Measurements from ENCODE around the gene OTUD1. TPM values are rescaled to one million over a fixed set of nuclear protein-coding genes. Genes with fewer than 3 reads are reported as not detected.

OTUD1 gene
- total RNA-seq, 1 experiment from 2014 or later = 10.4 TPM

DNA sequence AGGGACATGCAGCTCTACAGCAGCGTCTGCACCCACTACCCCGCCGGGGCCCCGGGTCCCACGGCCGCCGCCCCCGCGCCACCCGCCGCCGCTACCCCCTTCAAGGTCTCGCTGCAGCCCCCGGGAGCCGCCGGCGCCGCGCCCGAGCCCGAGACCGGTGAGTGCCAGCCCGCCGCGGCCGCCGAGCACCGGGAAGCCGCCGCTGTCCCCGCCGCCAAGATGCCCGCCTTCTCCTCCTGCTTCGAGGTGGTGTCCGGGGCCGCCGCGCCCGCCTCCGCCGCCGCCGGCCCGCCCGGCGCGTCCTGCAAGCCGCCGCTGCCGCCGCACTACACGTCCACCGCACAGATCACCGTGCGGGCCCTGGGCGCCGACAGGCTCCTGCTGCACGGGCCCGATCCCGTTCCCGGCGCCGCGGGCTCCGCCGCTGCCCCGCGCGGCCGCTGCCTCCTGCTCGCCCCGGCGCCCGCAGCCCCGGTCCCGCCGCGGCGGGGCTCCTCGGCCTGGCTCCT, 631 bp downstream of the OTUD1 start:
- peak; percentile 27 to 33 for DNase-seq
- Histone ChIP-seq H3K27me3 (no peaks in the 10 kb centered on the region), H3K4me3 (peak overlapping the region; percentile 87), H3K36me3 (peaks cover 14% of the 10 kb centered on the region), H3K4me1 (peaks cover 15% of the 10 kb centered on the region), H3K27ac (peak overlapping the region; percentile 47; the same call in 1 of the 2 replicates), H3K9me3 (replicated peaks) (no peaks in the 10 kb centered on the region)

DNA sequence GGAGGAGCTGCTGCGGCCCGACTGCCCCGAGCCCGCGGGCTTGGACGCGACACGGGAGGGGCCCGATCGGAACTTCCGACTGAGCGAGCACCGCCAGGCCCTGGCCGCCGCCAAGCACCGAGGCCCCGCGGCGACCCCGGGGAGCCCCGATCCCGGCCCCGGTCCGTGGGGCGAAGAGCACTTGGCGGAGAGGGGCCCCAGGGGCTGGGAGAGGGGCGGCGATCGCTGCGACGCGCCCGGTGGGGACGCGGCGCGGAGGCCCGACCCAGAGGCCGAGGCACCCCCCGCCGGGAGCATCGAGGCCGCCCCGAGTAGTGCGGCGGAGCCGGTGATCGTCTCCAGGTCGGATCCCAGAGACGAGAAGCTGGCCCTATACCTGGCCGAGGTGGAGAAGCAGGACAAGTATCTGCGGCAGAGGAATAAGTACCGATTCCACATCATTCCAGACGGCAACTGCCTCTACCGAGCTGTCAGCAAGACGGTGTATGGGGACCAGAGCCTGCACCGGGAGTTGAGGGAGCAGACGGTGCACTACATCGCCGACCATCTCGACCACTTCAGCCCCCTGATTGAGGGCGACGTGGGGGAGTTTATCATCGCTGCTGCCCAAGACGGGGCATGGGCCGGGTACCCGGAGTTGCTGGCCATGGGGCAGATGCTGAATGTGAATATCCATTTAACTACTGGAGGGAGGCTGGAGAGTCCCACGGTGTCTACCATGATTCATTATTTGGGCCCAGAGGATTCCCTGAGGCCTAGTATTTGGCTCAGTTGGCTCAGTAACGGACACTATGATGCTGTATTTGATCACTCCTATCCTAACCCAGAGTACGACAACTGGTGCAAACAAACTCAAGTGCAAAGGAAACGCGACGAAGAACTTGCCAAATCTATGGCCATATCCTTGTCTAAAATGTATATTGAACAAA, 1.4 kb downstream of the OTUD1 start:
- H3K27ac ChIP-seq = peak overlapping the region; percentile 36; the same call in 1 of the 2 replicates
- DNase-seq = peak; percentile 37 to 61
- peak overlapping the region; percentile 87 for H3K4me3 ChIP-seq

DNA sequence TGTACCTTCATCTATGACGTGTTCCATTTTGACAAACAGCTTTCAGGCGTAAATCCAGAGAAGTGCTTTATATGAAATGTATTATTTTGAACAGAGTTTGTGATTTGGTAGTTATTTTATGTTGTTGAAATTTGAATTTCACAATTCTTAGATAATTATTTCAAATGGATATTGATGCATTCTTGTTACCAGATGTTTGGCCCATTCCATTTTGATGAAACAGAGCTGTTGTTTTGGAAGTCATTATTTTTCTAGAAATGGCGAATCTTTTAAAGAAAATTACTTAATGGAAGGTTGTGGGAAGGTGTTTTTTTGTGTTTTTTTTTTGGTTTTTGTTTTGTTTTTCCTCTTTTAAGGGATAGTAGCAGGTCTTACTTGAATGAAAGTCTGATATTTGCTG, 2.4 kb downstream of the OTUD1 start:
- peak overlapping the region; percentile 87 for H3K4me3 ChIP-seq
- H3K36me3 ChIP-seq = peaks cover 14% of the 10 kb centered on the region
- no peak overlapping the region for H3K27ac ChIP-seq
- H3K27me3 ChIP-seq = no peaks in the 10 kb centered on the region
- no peaks in the 10 kb centered on the region for H3K9me3 ChIP-seq (replicated peaks)
- H3K4me1 ChIP-seq = peaks cover 27% of the 10 kb centered on the region
- DNase-seq = no peak

More for the DNA sequence above, 1.4 kb downstream of the OTUD1 start:
- Histone ChIP-seq H3K36me3 (peaks cover 14% of the 10 kb centered on the region), H3K4me1 (peaks cover 20% of the 10 kb centered on the region), H3K9me3 (replicated peaks) (no peaks in the 10 kb centered on the region), H3K27me3 (no peaks in the 10 kb centered on the region)

DNA sequence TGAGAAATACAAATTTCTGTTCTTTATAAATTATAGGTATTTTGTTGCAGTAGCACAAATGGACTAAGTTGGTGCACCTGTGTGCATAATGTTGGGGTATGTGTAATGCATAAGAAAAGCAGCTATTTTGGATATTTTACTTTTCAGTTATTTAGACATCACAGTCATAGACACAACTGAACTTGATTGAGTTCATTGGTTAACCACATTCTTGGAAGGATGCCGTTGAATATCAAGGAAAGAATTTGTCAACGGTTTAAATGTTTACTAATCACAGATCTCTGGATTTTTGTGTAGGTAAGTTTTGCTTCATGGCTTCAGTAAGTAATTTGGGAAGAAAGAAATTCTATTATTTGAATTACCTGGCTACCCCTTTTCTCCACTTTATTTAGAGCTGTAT, 4.1 kb downstream of the OTUD1 start:
- Histone ChIP-seq H3K4me3 (no peak overlapping the region), H3K4me1 (peaks cover 27% of the 10 kb centered on the region), H3K36me3 (peaks cover 14% of the 10 kb centered on the region), H3K9me3 (replicated peaks) (no peaks in the 10 kb centered on the region), H3K27me3 (no peaks in the 10 kb centered on the region), H3K27ac (no peak overlapping the region)
- no peak for DNase-seq

DNA sequence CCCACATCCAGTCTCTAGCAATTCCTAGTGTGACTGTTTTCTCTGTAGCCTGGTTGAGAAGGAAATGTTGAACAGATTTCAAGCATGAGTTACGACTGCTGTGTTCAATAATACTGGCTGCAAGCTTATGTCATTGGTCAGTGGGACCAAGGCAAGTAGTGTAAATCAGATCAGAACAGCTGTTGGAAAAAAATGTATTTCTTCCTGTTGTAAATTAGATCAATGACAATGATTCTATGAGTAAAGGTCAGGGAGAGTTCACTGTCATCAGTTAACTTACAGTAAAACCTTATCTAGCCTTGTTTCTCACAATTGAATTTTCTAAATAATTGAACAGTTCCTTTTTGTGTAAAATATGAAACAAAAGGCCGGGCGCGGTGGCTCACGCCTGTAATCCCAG, 6.7 kb downstream of the OTUD1 start:
- no peaks in the 10 kb centered on the region for H3K27me3 ChIP-seq
- no peak overlapping the region for H3K27ac ChIP-seq
- H3K4me1 ChIP-seq = peaks cover 33% of the 10 kb centered on the region

DNA sequence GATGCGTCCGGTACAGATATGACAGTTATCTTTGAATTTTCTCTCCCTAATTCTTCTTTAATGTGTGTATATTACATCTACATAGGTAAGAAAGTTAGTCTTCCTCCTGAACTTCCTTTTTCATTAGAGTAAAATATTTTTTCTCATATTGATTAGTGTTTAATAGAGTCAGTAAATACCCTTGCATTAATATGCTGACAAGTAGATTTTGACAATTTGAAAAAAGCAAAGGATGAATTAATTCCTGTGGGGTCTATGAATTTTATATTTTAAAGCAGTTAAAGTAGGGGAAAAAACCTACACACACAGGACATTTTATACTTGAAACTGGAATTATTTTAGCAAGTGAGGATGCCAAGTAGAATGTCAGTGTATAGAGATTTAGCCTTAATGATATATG, 9.4 kb downstream of the OTUD1 start:
- Histone ChIP-seq H3K27ac (no peak overlapping the region), H3K27me3 (no peaks in the 10 kb centered on the region), H3K4me3 (no peak overlapping the region), H3K4me1 (peaks cover 17% of the 10 kb centered on the region), H3K9me3 (replicated peaks) (no peaks in the 10 kb centered on the region), H3K36me3 (peaks cover 5% of the 10 kb centered on the region)
- no peak for DNase-seq

More for the DNA sequence above, 6.7 kb downstream of the OTUD1 start:
- no peak overlapping the region for H3K4me3 ChIP-seq
- peak; percentile 8 to 64 for DNase-seq
- H3K36me3 ChIP-seq = peaks cover 14% of the 10 kb centered on the region
- H3K9me3 ChIP-seq (replicated peaks) = no peaks in the 10 kb centered on the region

DNA sequence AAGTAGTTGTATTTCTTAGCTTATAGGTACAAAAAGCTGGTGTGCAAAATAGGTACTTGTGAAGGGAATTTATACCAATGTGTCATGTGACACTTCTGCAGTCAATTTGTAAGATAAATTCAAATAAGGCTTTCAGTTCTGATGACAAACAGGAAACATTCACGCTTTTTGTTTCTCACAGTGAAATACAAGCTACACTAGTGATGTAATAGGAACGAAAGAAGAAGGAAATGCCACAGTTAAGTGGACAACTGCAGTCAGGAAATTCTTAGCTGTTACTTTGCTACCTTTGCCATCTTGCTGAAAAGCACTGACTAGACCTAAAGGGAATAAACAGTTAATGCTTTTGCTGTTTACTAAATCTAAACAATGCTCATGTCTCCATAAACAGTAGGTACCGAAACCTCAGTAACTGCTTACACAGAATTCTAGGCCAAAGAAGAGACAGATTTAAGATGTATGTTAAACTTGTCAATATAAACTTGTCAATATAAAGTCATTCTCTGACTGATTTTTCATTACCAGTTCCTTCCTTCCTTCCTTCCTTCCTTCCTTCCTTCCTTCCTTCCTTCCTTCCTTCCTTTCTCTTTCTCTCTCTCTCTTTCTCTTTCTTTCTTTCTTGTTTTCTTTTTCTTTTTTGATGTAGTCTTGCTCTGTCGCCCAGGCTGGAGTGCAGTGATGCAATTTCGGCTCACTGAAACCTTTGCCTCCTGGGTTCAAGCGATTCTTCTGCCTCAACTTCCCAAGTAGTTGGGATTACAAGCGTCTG, 10.1 kb downstream of the OTUD1 start:
- Histone ChIP-seq H3K4me1 (peaks cover 17% of the 10 kb centered on the region), H3K27ac (no peak overlapping the region), H3K36me3 (peaks cover 3% of the 10 kb centered on the region; the same call in 1 of the 2 replicates), H3K27me3 (no peaks in the 10 kb centered on the region), H3K9me3 (replicated peaks) (no peaks in the 10 kb centered on the region), H3K4me3 (no peak overlapping the region)
- peak in 1 of 2 experiments; percentile 16 for DNase-seq

DNA sequence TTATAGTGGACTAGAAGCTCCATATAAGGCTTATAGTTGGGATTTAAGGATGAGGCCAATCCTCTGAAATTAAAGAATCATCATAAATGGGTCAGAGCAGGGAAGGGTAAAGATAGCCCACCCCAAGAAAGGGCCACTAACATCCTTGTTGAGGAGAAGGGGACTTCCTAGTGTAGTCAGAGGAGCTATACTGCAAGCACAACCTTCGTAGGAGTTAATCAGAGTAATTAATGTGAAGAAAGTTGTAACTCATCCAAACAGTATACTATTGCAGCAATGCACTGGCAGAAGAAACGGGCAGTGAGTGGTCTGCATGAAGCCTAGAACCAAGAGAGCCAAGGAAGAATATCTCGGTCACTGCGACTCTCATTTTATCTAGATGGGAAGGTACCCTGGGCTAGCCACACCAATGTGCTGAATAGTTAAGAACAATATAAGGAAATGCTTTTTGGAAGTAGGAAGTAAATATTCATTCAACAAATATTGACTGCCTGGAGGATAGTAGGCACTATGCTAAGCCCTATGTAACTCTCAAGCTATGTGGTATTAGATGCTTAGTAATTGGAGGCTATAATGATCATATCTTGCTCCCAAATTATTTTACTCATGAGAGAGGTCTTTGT, 13.3 kb downstream of the OTUD1 start:
- no peaks in the 10 kb centered on the region for H3K9me3 ChIP-seq (replicated peaks)
- H3K4me1 ChIP-seq = peaks cover 6% of the 10 kb centered on the region; the same call in 1 of the 2 replicates
- no peaks in the 10 kb centered on the region for H3K36me3 ChIP-seq
- DNase-seq = no peak
- no peak overlapping the region for H3K27ac ChIP-seq
- no peak overlapping the region for H3K4me3 ChIP-seq
- H3K27me3 ChIP-seq = no peaks in the 10 kb centered on the region

DNA sequence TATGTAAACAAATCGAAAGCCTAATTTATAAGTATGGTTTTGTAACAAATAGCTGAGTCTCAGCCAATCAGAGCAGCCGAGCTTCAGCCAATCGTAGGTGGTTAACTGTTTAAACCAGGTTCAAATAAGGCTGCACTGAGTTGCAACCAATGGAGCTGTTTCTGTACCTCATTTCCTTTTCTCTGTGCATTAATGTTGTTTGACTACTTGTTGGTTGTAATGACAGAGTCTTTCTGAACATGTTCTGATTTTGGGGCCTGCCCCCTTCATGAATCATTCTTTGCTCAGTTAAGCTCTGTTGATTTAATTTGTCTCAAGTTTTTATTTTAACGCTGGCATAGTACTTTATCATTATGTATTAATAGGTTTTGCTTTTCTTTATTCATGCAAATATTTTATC, 14.6 kb downstream of the OTUD1 start:
- Histone ChIP-seq H3K4me3 (no peak overlapping the region), H3K36me3 (no peaks in the 10 kb centered on the region), H3K4me1 (peaks cover 6% of the 10 kb centered on the region; the same call in 1 of the 2 replicates), H3K27me3 (no peaks in the 10 kb centered on the region), H3K27ac (no peak overlapping the region), H3K9me3 (replicated peaks) (no peaks in the 10 kb centered on the region)
- no peak for DNase-seq

DNA sequence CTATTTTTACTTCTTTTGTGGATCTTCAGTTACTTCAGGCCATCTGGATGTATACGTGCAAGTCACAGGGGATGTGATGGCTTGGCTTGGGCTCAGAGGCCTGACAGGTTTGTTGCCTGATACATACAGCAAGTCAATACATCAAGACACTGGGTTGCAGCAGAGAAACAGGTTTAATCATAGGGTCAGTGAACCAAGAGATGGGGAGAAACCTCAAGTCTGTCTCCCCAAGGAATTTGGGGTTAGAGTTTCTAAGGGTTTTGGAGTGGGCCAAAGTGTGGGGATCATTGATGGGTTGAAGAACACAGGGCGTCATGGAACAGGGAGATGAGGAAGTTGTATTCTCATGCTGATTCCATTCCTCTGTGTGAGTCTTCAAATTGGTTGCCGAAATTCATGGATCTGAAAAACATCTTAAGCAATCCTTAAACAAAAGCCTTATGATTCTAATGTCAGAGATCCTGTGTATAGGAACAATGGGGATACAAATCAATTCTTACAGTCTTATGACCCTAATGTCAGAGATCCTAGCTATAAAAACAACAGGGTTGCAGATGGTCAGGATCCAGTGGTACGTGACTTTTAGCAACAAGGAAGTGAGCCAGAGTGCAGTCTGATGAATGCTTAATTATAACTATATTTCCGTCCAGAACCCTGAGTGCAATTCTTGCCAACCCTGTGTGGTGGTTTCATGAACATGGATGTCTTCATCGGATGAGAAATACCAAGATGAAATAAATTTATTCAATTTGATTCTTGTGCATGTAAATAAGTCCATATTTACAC, 18.9 kb downstream of the OTUD1 start:
- H3K4me1 ChIP-seq = no peaks in the 10 kb centered on the region
- no peak overlapping the region for H3K27ac ChIP-seq
- H3K27me3 ChIP-seq = no peaks in the 10 kb centered on the region
- no peaks in the 10 kb centered on the region for H3K9me3 ChIP-seq (replicated peaks)
- no peaks in the 10 kb centered on the region for H3K36me3 ChIP-seq
- H3K4me3 ChIP-seq = no peak overlapping the region
- no peak for DNase-seq

DNA sequence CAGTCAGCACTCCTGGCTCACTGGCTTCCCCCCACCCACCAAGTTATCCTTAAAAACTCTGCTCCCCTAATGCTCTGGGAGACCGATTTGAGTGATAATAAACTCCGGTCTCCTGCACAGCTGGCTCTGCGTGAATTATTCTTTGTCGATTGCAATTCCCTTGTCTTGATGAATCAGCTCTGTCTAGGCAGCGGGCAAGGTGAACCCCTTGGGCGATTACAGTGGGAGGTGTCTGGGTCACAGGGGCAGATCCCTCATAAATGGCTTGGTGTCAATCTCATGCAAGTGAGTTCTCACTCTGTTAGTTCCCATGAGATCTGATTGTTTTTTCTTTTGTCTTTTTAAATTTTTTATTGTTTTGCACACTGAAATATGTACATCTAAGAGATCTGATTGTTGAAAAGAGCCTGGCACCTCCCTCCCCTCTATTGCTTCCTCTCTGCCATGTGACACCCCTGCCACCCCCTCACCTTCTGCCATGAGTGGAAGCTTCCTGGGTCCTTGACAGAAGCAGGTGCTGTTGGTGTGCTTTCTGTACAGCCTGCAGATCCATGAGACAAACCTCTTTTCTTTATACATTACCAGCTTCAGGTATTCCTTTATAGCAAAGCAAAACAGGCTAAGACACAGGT, 20.5 kb downstream of the OTUD1 start:
- no peaks in the 10 kb centered on the region for H3K9me3 ChIP-seq (replicated peaks)
- no peaks in the 10 kb centered on the region for H3K36me3 ChIP-seq
- H3K4me3 ChIP-seq = no peak overlapping the region
- DNase-seq = no peak
- H3K27me3 ChIP-seq = no peaks in the 10 kb centered on the region
- no peak overlapping the region for H3K27ac ChIP-seq
- H3K4me1 ChIP-seq = no peaks in the 10 kb centered on the region

DNA sequence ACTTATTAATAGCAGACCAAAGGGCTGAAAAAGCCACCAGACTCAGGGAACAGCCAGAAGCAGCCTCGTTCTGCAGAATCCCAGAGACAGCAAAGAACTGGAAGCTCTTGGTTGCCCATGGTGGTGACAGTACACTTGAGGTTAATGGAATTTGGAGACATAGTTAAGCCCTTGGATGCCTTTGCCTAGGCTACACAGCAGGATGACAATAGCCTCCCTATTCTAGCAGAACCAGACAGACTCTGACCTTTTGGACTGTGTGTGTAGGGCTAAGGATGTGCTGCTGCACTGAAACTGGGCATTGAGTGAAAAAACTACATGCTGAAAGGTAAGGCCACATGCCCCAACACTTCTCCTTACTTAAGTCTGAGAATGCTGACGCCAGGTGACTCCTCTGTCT, 22.7 kb downstream of the OTUD1 start:
- no peak overlapping the region for H3K4me3 ChIP-seq
- H3K9me3 ChIP-seq (replicated peaks) = no peaks in the 10 kb centered on the region
- no peaks in the 10 kb centered on the region for H3K36me3 ChIP-seq
- no peak overlapping the region for H3K27ac ChIP-seq
- peak in 1 of 2 experiments; percentile 26 for DNase-seq
- H3K4me1 ChIP-seq = no peaks in the 10 kb centered on the region
- H3K27me3 ChIP-seq = no peaks in the 10 kb centered on the region

DNA sequence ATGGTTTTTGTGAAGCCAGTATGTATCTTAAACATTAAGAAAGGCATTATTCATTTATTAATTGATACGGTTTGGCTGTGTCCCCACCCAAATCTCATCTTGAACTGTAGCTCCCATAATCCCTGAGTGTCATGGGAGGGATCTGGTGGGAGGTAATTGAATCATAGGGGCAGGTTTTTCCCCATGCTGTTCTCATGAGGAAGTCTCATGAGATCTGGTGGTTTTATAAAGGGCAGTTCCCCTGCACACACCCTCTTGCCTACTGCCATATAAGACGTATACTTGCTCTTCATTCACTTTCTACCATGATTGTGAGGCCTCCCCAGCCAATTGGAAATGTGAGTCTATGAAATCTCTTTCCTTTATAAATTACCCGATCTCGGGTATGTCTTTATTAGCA, 28.1 kb downstream of the OTUD1 start:
- H3K9me3 ChIP-seq (replicated peaks) = no peaks in the 10 kb centered on the region

More for the DNA sequence above, 28.1 kb downstream of the OTUD1 start:
- no peak overlapping the region for H3K27ac ChIP-seq
- H3K4me3 ChIP-seq = no peak overlapping the region
- no peaks in the 10 kb centered on the region for H3K36me3 ChIP-seq
- H3K4me1 ChIP-seq = peaks cover 8% of the 10 kb centered on the region; the same call in 1 of the 2 replicates
- no peak for DNase-seq
- no peaks in the 10 kb centered on the region for H3K27me3 ChIP-seq
